ENCODE data around the gene TSC22D1.
"Not testable (repeated sequence)": the region's sequence is repeated elsewhere in the genome, so short reads cannot be mapped to it uniquely, and the experiment has no call there.

The TSC22D1 gene

DNA sequence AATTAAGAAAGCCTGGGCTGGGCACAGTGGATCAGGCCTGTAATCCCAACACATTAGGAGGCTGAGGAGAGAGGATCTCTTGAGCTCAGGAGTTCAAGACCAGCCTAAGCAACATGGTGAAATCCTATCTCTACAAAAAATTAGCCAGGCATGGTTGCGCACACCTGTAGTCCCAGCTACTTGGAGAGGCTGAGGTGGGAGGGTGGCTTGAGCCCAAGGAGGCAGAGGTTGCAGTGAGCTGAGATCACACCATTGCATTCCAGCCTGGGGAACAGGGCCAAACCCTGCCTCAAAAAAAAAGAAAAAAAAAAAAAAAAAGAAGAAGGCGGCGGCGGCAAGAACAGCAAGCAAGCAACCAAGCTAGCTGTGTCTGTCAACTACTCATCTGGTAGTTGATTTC lies 26.7 kb downstream of the TSC22D1 start:
- H3K4me3 ChIP-seq (ENCODE audit: low read length): no peak overlapping the region
- no peak for TF ChIP-seq ZNF274 (IDR thresholded peaks at IDR 0.05; ENCODE audit: low read depth, low read length)

GRCh38 chr13:44546164-44546563 lies 30.0 kb downstream of the TSC22D1 start:
- H3K4me3 ChIP-seq (ENCODE audit: low read length): no peak overlapping the region
- no peak for TF ChIP-seq ZNF274 (IDR thresholded peaks at IDR 0.05; ENCODE audit: low read depth, low read length)

GRCh38 chr13:44543369-44543768 lies 32.8 kb downstream of the TSC22D1 start:
- TF ChIP-seq ZNF274 (IDR thresholded peaks at IDR 0.05; ENCODE audit: low read depth, low read length): no peak
- no peak overlapping the region for H3K4me3 ChIP-seq (ENCODE audit: low read length)

GRCh38 chr13:44542361-44542760 lies 33.8 kb downstream of the TSC22D1 start:
- no peak for TF ChIP-seq ZNF274 (IDR thresholded peaks at IDR 0.05; ENCODE audit: low read depth, low read length)
- H3K4me3 ChIP-seq (ENCODE audit: low read length): no peak overlapping the region

DNA sequence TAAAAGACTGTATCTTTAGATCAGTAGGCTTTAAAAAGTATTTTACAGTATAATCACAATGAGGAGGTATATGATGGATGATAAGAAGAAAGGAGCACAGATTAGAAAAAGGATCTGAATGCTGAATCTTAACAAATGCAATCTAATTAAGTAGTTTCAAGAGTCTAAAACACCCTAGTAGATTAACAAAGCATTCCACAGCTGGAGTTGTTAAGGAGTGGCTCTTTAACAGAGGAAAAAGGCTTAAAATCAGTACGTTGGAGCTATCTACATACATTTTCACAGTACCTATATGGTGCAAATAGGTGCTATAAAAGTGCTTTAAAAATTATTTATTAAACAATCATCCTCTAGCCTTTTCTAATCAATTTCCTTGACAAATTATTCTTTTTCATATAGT lies 34.5 kb downstream of the TSC22D1 start:
- TF ChIP-seq ZNF274 (IDR thresholded peaks at IDR 0.05; ENCODE audit: low read depth, low read length): no peak
- H3K4me3 ChIP-seq (ENCODE audit: low read length): no peak overlapping the region

DNA sequence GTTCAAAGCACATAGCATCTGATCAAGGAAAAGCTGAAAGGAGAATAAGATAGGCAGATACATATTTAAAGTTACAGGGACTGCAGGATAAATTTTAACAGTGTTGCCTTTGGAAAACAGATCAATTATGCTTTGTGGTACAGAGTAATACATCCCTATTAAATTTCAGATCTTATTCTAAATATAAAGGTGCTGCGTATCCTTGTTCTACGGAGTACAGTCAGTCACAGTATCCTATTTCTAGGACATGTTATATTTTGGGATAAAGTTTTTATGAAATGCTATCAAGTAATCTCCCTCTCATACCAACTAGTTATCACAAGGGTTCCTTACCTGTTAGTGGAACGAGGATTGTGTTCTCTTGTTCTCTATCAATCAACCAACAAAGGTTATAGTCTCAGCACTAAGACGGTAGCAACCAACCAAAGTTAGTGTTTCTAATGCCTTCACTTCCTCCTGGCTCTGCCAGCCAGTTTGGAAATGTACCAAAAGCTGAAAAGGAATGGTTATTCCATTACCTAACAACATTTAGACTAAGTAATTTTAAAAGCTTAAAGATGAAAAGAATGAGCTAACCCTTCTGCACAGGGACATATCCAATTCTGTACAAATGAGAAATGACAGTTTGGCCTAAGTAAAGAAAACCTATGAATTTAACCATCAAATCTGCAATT lies 35.2 kb downstream of the TSC22D1 start:
- no peak for TF ChIP-seq ZNF274 (IDR thresholded peaks at IDR 0.05; ENCODE audit: low read depth, low read length)

DNA sequence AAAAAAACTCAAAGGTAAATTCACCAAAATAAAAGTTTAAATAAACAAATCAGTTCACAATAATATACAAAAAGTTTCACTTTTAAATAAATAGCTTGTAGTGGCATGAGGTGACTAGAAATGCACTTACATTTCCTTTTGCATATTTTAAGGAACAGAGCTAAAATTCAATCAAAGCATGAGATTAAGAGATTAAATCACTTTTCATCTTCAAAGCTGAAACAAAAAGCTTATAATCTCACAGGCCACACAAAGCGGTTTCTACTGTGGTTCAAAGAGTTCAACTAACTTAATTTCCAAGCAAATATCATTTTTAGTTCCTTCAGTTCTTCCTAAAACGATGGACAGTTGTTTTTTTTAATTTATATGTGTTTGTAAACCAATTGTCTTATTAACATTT lies 38.9 kb downstream of the TSC22D1 start:
- no peak for TF ChIP-seq ZNF274 (IDR thresholded peaks at IDR 0.05; ENCODE audit: low read depth, low read length)
- no peak overlapping the region for H3K4me3 ChIP-seq (ENCODE audit: low read length)

More for the DNA sequence above, 35.2 kb downstream of the TSC22D1 start:
- H3K4me3 ChIP-seq (ENCODE audit: low read length): no peak overlapping the region

GRCh38 chr13:44523146-44524015 lies 52.7 kb downstream of the TSC22D1 start:
- H3K4me3 ChIP-seq (ENCODE audit: low read length): 0 out of 2 replicates have a peak overlapping the region, but pooled peaks have one; percentile 31
- no peak for TF ChIP-seq ZNF274 (IDR thresholded peaks at IDR 0.05; ENCODE audit: low read depth, low read length)

DNA sequence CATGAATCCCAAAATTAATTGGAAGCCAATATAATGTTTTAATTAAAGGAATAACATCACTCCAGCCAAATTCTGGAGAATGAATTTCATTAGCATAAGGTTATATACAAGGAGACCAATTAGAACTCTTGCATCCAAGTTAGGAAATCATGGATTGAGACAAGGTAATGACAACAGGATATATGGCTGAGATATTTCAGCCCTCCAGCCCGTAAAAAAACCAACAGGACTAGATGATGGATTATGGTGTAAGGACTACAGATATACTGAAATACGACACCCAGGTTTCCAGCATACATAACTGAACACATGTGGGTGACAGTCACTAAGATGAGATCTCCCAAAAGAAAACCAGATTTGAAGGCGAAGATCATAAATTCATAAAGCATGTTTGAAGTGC lies 56.5 kb downstream of the TSC22D1 start:
- H3K4me3 ChIP-seq (ENCODE audit: low read length): no peak overlapping the region
- TF ChIP-seq ZNF274 (IDR thresholded peaks at IDR 0.05; ENCODE audit: low read depth, low read length): no peak

DNA sequence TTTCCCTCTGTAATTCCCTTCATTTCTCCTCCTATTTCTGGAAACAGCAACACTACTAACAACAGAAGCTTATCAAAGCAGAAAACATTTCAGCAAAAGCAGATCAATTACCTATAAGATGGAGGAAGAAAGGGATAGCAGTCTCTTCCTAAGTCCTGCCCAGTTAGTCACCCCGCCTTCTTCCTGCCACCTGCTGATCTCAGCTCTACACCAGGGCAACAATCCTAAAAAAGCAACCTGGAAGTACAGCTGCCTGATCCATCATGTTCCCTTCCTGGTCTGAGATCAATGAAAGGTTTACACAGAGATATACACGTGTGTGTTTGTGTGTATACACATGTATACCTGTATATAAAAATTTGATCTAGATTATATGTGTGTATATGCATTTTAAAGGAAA lies 59.4 kb downstream of the TSC22D1 start:
- no peak overlapping the region for H3K4me3 ChIP-seq (ENCODE audit: low read length)
- no peak for TF ChIP-seq ZNF274 (IDR thresholded peaks at IDR 0.05; ENCODE audit: low read depth, low read length)

DNA sequence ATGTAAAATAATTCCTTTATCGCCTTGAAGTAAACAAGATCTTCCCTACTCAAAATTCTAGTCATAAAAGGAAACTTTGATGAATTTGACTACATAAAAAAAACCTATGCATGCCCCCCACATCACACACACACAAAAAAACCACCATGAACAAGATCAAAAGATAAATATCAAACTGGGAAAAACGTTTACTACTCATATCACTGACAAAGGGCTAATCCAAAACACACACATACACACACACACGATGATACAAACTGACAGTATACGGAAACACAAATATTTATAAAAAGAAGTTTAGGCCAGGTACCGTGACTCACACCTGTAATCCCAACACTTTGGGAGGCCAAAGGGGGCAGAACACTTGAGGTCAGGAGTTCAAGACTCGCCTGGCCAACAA lies 61.9 kb downstream of the TSC22D1 start:
- TF ChIP-seq ZNF274 (IDR thresholded peaks at IDR 0.05; ENCODE audit: low read depth, low read length): no peak
- H3K4me3 ChIP-seq (ENCODE audit: low read length): no peak overlapping the region

GRCh38 chr13:44509853-44510252 lies 66.3 kb downstream of the TSC22D1 start:
- H3K4me3 ChIP-seq (ENCODE audit: low read length): not testable (repeated sequence)

- H3K4me3 ChIP-seq (ENCODE audit: low read length): no peak overlapping the region
- TF ChIP-seq ZNF274 (IDR thresholded peaks at IDR 0.05; ENCODE audit: low read depth, low read length): no peak
Observed at GRCh38 chr13:44508562-44509077, 67.5 kb downstream of the TSC22D1 start.

DNA sequence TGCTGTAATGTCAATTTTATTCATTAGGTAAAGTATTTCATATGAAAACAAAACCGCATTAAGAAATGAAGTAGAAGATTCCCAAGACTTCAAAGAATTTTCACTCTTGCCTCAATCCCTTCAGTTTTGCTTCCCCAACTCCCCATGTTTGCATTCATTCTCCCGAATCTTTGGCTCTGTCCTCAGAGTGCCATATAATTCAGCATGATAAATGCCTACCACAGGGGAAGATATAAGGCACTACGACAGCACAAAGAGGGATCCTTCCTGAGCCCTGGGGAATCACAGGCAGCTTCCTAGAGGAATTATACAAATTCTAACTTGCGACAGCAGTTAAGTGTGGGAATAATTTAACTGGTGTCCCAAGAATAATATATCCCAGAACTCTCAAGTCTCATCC lies 68.5 kb downstream of the TSC22D1 start:
- H3K4me3 ChIP-seq (ENCODE audit: low read length): no peak overlapping the region
- no peak for TF ChIP-seq ZNF274 (IDR thresholded peaks at IDR 0.05; ENCODE audit: low read depth, low read length)

DNA sequence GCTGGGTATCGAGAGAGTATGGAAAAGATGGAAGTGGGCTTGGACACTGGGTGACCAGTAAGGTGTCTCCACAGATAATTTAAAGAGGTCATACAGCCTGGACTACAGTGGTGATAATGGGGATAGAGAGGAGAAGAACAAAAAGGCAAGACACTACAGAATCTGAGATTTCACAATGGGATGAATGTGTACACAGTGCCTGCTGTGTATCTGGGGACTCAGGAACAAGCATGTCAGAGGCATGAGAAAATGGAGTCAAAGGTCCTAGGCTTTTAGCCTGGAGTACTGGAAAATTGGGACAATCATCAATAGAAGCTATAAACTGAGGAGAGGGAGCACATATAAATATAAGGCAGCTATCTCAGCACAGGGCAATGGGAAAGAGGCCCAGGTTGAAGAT lies 69.4 kb downstream of the TSC22D1 start:
- TF ChIP-seq ZNF274 (IDR thresholded peaks at IDR 0.05; ENCODE audit: low read depth, low read length): no peak
- no peak overlapping the region for H3K4me3 ChIP-seq (ENCODE audit: low read length)
